HepG2 (cell line): ENCODE measurements around the gene PANK2. TPM values are rescaled to one million over a fixed set of nuclear protein-coding genes. Genes with fewer than 3 reads are reported as not detected.
A peak's percentile ranks its signal among the peaks of the same experiment; 100 is the strongest.

Source experiments
- ATF3 ChIP-seq: sonication (generic); formaldehyde crosslinking; IDR thresholded peaks from 2 replicates; pipeline ENCODE4 v1.4.0; 2020; ENCODE audit warnings: missing genetic modification reagents
- FOSL2 ChIP-seq: sonication (generic); formaldehyde crosslinking; IDR thresholded peaks from 2 replicates; pipeline ENCODE4 v1.4.0; 2020; ENCODE audit warnings: missing genetic modification reagents
- MBD4 ChIP-seq: IDR thresholded peaks from 2 replicates; pipeline ENCODE4 v1.6.1; 2012; ENCODE audit warnings: low read length, inconsistent platforms, borderline replicate concordance
- NFAT5 ChIP-seq: sonication (generic); formaldehyde crosslinking; IDR thresholded peaks from 2 replicates; pipeline ENCODE4 v1.4.0; 2020; ENCODE audit warnings: missing genetic modification reagents
- SSRP1 ChIP-seq: IDR thresholded peaks from 2 replicates; pipeline ENCODE4 v1.6.1; 2016; ENCODE audit warnings: control low read depth
- STAT6 ChIP-seq: sonication (generic); formaldehyde crosslinking; IDR thresholded peaks from 2 replicates; pipeline ENCODE4 v1.4.0; 2020; ENCODE audit warnings: missing genetic modification reagents, mild to moderate bottlenecking, borderline replicate concordance
- ZNF3 ChIP-seq: IDR thresholded peaks from 2 replicates; pipeline ENCODE4 v1.7.0; 2017; ENCODE audit warnings: inconsistent platforms
- ZNF501 ChIP-seq: sonication (generic); formaldehyde crosslinking; IDR thresholded peaks from 2 replicates; pipeline ENCODE4 v1.5.1; 2020; ENCODE audit warnings: mild to moderate bottlenecking, moderate library complexity, missing genetic modification reagents
- ZNF574 ChIP-seq: sonication (generic); formaldehyde crosslinking; IDR thresholded peaks from 2 replicates; pipeline ENCODE4 v1.4.0; 2020; ENCODE audit warnings: missing genetic modification reagents
- polyA plus RNA-seq, 8 experiments: library from polyadenylated mRNA; depleted of rRNA in 3 of 8; stranded (reverse) in 7 of 8; unstranded in 1 of 8; fragments of >200 nt; fragmentation: Illumina TruSeq in 4 of 8; extraction: Trizol in 4 of 8; gene quantifications; 2 replicates each; pipeline versions ENCODE4 v1.2.1 to v1.2.3, GENCODE V29; 2011 to 2016; ENCODE audit warnings: low read depth in 4 of 8, missing spikeins in 1 of 8, mixed read lengths in 1 of 8; ENCODE audit not compliant: insufficient read depth in 1 of 8
- total RNA-seq, 5 experiments: library from RNA; depleted of rRNA; stranded (reverse); fragments of >200 nt; fragmentation: Illumina TruSeq; extraction: Trizol; gene quantifications; 2 replicates each; pipeline ENCODE4 v1.2.3, GENCODE V29; 2016; ENCODE audit warnings: low read depth in 1 of 5
- TF ChIP-seq, protein P1 (sequence below): sonication (generic); formaldehyde crosslinking; IDR thresholded peaks from 2 replicates; pipeline ENCODE4 v1.8.0; 2022; ENCODE audit warnings: missing genetic modification reagents, mild to moderate bottlenecking, moderate library complexity, borderline replicate concordance
- TF ChIP-seq, protein P2 (sequence below): sonication (generic); formaldehyde crosslinking; IDR thresholded peaks from 2 replicates; pipeline ENCODE4 v1.9.0; 2021; ENCODE audit warnings: missing genetic modification reagents, mild to moderate bottlenecking, borderline replicate concordance

The PANK2 gene
- total and polyA plus RNA-seq, 2 of the 13 experiments (the other 11 are each of a cell fraction or from before 2014, with no cell fraction given): 39.2 to 123 TPM

DNA sequence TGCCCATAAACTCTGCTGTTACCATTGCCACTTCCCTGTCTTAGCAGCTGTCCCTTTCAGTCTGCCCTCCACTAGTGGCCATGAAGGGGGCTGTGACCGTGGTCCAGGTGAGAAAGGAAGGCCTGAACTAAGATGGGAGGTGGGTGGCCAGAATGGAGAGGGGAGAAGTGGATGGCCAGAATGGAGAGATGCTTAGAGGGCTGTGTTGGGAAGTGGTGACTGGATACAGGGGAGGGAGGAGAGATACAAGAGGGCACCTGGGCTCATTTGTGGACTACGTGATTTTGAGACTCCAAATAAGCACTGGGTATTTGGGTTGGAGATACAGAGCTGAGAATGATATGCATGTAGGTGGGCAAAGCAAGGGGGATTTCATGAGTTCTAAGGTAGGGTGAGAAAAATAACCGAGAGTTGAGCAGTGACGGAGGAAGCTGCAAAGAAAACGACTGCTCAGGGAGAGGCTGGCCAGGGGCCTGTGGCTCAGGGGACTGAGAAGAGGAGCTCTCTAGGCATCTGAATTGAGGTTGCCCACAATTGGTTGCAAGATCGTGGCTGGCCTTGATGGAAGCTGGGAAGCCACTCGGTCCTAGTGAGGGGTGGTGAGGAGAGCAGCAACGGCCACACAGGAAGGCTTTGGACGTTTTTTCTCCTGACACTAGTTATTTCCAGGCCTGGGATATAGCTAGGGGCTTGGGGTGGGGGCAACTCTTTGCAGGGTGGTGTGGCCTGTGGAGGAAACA lies 36.9 kb downstream of the PANK2 start (continued):
- TF ChIP-seq, protein P1, sequence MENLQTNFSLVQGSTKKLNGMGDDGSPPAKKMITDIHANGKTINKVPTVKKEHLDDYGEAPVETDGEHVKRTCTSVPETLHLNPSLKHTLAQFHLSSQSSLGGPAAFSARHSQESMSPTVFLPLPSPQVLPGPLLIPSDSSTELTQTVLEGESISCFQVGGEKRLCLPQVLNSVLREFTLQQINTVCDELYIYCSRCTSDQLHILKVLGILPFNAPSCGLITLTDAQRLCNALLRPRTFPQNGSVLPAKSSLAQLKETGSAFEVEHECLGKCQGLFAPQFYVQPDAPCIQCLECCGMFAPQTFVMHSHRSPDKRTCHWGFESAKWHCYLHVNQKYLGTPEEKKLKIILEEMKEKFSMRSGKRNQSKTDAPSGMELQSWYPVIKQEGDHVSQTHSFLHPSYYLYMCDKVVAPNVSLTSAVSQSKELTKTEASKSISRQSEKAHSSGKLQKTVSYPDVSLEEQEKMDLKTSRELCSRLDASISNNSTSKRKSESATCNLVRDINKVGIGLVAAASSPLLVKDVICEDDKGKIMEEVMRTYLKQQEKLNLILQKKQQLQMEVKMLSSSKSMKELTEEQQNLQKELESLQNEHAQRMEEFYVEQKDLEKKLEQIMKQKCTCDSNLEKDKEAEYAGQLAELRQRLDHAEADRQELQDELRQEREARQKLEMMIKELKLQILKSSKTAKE (CRISPR knock-in tag): peak; percentile 25; the same call in 1 of the 2 replicates
- TF ChIP-seq, protein P2, sequence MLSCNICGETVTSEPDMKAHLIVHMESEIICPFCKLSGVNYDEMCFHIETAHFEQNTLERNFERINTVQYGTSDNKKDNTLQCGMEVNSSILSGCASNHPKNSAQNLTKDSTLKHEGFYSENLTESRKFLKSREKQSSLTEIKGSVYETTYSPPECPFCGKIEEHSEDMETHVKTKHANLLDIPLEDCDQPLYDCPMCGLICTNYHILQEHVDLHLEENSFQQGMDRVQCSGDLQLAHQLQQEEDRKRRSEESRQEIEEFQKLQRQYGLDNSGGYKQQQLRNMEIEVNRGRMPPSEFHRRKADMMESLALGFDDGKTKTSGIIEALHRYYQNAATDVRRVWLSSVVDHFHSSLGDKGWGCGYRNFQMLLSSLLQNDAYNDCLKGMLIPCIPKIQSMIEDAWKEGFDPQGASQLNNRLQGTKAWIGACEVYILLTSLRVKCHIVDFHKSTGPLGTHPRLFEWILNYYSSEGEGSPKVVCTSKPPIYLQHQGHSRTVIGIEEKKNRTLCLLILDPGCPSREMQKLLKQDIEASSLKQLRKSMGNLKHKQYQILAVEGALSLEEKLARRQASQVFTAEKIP (CRISPR knock-in tag): no peak
- no peak for TF ChIP-seq ZNF574
- peak; percentile 14; the same call in 1 of the 2 replicates for TF ChIP-seq ZNF501
- peak; percentile 44; the same call in 1 of the 2 replicates for TF ChIP-seq MBD4
- TF ChIP-seq ZNF3 (CRISPR knock-in tag): no peak
- TF ChIP-seq NFAT5: no peak
- TF ChIP-seq FOSL2 (CRISPR knock-in tag): no peak
- TF ChIP-seq STAT6 (CRISPR knock-in tag): no peak
- TF ChIP-seq SSRP1 (CRISPR knock-in tag): 0 out of 2 replicates have a peak, but pooled peaks have one; percentile 72
- TF ChIP-seq ATF3 (CRISPR knock-in tag): no peak
